Calu3 (cell line): ENCODE data around the gene RALGPS1. TPM values are rescaled to one million over a fixed set of nuclear protein-coding genes. Genes with fewer than 3 reads are reported as not detected.

ENCODE experiments used
- BruUV-seq: library from RNA; stranded (reverse); fragments of 400-500 nt; replicated peaks from 2 replicates; lab custom pipeline; 2021; lab: Mats Ljungman, UMichigan
- CTCF ChIA-PET: fragments of 300-600 bp; sonication (Branson Sonifier 250); formaldehyde crosslinking; loops from one replicate; lab custom pipeline; 2022; ENCODE audit warnings: antibody characterized with exemption; lab: Charles Lee
- DNase-seq: peaks from one replicate; pipeline ENCODE4 v3.0.0; 2022
- H3K27ac Mint-ChIP-seq: one replicate; pipeline ENCODE4 v1.8.0; 2022; ENCODE audit warnings: mixed read lengths; ENCODE audit not compliant: unreplicated experiment
- H3K27me3 Mint-ChIP-seq: one replicate; pipeline ENCODE4 v1.8.0; 2022; ENCODE audit warnings: mixed read lengths; ENCODE audit not compliant: unreplicated experiment
- H3K36me3 Mint-ChIP-seq: one replicate; pipeline ENCODE4 v1.8.0; 2022; ENCODE audit warnings: mild to moderate bottlenecking, moderate library complexity, mixed read lengths; ENCODE audit not compliant: insufficient read depth, unreplicated experiment
- H3K4me1 Mint-ChIP-seq: one replicate; pipeline ENCODE4 v1.8.0; 2022; ENCODE audit warnings: mild to moderate bottlenecking, low read depth, mixed read lengths; ENCODE audit not compliant: unreplicated experiment
- H3K4me3 Mint-ChIP-seq: one replicate; pipeline ENCODE4 v1.8.0; 2022; ENCODE audit warnings: mild to moderate bottlenecking, low read depth, moderate library complexity, mixed read lengths; ENCODE audit not compliant: unreplicated experiment
- H3K9me3 Mint-ChIP-seq: one replicate; pipeline ENCODE4 v1.8.0; 2022; ENCODE audit warnings: low read depth, mixed read lengths; ENCODE audit not compliant: unreplicated experiment
- CTCF ChIP-seq: fragments of 200-600 bp; IDR thresholded peaks from one replicate; pipeline ENCODE4 v1.8.0; 2022; ENCODE audit warnings: antibody characterized with exemption; ENCODE audit not compliant: unreplicated experiment
- intact Hi-C: fragments of 100-400 bp; cut with micrococcal nuclease; formaldehyde crosslinking; loops from one replicate; pipeline ENCODE4 v1.10.0; 2022; ENCODE audit not compliant: unreplicated experiment
- total RNA-seq: library from RNA; stranded (reverse); gene quantifications from 2 replicates; pipeline ENCODE4 v1.2.3, GENCODE V29; 2022

Gene RALGPS1
- total RNA-seq, 1 experiment from 2014 or later = 8.3 TPM

GRCh38 chr9:126974594-126974993 is 60.0 kb downstream of the RALGPS1 start:
- no peaks in the 10 kb centered on the region for H3K9me3 Mint-ChIP-seq
- BruUV-seq = no TSS peak
- no peak for TF ChIP-seq CTCF
- DNase-seq = no peak
- intact Hi-C loops = no loop called here
- no peaks in the 10 kb centered on the region for H3K27me3 Mint-ChIP-seq
- CTCF ChIA-PET = interaction anchor here (0.5 kb wide), 2 partner anchors 15 to 250 kb away, joined by 3 to 5 read pairs; no protein-coding TSS in a partner anchor
- H3K4me3 Mint-ChIP-seq = no peak overlapping the region
- no peaks in the 10 kb centered on the region for H3K4me1 Mint-ChIP-seq
- no peaks in the 10 kb centered on the region for H3K36me3 Mint-ChIP-seq
- H3K27ac Mint-ChIP-seq = no peak overlapping the region

GRCh38 chr9:126975327-126976220 is 61.0 kb downstream of the RALGPS1 start:
- DNase-seq = no peak
- Mint-ChIP-seq H3K27me3 (no peaks in the 10 kb centered on the region), H3K36me3 (no peaks in the 10 kb centered on the region), H3K4me3 (no peak overlapping the region), H3K4me1 (no peaks in the 10 kb centered on the region), H3K27ac (no peak overlapping the region), H3K9me3 (no peaks in the 10 kb centered on the region)
- intact Hi-C loops = no loop called here
- BruUV-seq = no TSS peak
- CTCF ChIA-PET = no interaction called here
- TF ChIP-seq CTCF = no peak

GRCh38 chr9:126979461-126979860 is 64.9 kb downstream of the RALGPS1 start:
- Mint-ChIP-seq H3K4me3 (no peak overlapping the region), H3K27ac (no peak overlapping the region), H3K36me3 (no peaks in the 10 kb centered on the region), H3K9me3 (no peaks in the 10 kb centered on the region), H3K4me1 (no peaks in the 10 kb centered on the region), H3K27me3 (no peaks in the 10 kb centered on the region)
- DNase-seq = no peak
- intact Hi-C loops = no loop called here
- CTCF ChIA-PET = no interaction called here
- TF ChIP-seq CTCF = no peak
- no TSS peak for BruUV-seq

GRCh38 chr9:126980231-126980630 is 65.6 kb downstream of the RALGPS1 start:
- Mint-ChIP-seq H3K27ac (no peak overlapping the region), H3K36me3 (no peaks in the 10 kb centered on the region), H3K9me3 (no peaks in the 10 kb centered on the region), H3K4me1 (peaks cover under 1% of the 10 kb centered on the region), H3K4me3 (no peak overlapping the region), H3K27me3 (no peaks in the 10 kb centered on the region)
- DNase-seq = no peak
- intact Hi-C loops = no loop called here
- BruUV-seq = no TSS peak
- CTCF ChIA-PET = no interaction called here
- TF ChIP-seq CTCF = no peak
